ENCODE results near the gene ACBD6.

Gene ACBD6

DNA sequence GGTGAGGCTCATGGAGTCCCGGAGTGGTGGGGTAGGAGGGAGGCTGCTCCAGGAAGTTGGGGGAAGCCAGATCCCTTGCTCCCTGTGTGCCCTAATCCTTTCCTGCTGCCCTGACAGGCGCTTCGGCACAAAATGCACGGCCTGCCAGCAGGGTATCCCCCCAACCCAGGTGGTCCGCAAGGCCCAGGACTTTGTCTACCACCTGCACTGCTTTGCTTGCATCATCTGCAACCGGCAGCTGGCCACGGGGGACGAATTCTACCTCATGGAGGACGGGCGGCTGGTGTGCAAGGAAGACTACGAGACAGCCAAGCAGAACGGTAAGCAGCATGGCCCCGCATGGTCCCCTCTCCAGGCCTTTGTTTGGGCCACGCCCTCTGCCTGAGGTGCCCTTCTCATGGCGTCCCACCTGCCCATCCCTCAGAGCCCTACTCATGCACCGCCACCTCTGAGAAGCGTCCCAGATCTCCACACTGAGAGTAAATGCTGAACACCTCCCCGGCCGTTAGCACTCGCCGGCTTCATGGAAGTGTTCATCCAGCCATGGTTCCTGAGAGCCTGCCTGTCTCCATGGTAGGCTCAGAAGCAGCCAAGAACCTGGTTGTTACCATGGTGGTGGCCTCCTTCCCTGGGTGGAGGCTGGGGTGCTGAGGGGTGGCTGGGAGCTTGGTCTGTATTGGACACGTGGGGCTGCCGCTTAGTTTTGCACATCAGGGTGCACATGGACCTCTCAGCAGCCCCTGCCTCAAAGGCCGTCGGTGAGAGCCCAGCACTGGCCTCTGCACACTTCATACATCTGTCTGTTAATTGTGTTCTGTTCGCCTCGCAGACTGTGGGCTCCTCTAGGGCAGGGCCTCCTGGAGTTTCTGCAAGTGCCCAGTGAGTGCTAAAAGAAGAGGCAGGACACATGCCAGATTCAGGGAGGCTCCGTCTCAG lies 235.8 kb downstream of the ACBD6 start:
- Histone ChIP-seq H3K9me3 (ENCODE audit: control insufficient read depth, low read length) (no peaks in the 10 kb centered on the region), H3K36me3 (ENCODE audit: control insufficient read depth, insufficient read depth, low read length) (no peaks in the 10 kb centered on the region), H3K4me1 (ENCODE audit: control insufficient read depth, insufficient read depth, low read length) (peaks cover 43% of the 10 kb centered on the region), H3K27me3 (ENCODE audit: control insufficient read depth, insufficient read depth, low read length, poor library complexity, severe bottlenecking) (no peaks in the 10 kb centered on the region), H3K27ac (ENCODE audit: insufficient read depth, low read depth, low read length, poor library complexity, severe bottlenecking) (no peak overlapping the region), H3K4me3 (ENCODE audit: insufficient read depth, low read depth, low read length) (no peak overlapping the region)
- WGBS, 2 experiments, result 88 to 90% methylated on average over 28 of the region's 28 CpGs

DNA sequence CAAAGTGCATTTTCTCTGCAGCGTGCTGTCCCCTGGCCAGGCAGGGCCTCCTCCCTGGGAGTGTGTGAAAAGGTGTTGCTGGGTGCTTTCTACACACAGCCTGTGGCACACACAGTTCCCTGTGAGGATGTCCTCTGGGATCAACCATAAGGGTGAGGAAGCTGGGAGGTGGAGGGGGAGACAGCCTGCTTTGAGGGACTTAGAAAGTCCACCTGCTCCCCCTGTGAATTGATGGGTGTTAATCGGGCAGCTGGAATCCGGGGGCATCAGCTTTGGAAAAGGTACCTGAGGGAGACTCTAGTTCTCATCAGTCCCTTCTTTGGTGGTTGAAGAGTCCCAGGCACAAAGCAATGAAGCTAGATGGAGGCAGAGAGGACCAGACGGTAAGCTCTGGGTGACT lies 236.5 kb downstream of the ACBD6 start:
- no peak overlapping the region for H3K4me3 ChIP-seq (ENCODE audit: insufficient read depth, low read depth, low read length)
- H3K9me3 ChIP-seq (ENCODE audit: control insufficient read depth, low read length), result no peaks in the 10 kb centered on the region
- no peaks in the 10 kb centered on the region for H3K36me3 ChIP-seq (ENCODE audit: control insufficient read depth, insufficient read depth, low read length)
- 93 to 95% methylated on average over 4 of the region's 4 CpGs for WGBS, 2 experiments
- no peak overlapping the region for H3K27ac ChIP-seq (ENCODE audit: insufficient read depth, low read depth, low read length, poor library complexity, severe bottlenecking)
- no peaks in the 10 kb centered on the region for H3K27me3 ChIP-seq (ENCODE audit: control insufficient read depth, insufficient read depth, low read length, poor library complexity, severe bottlenecking)
- H3K4me1 ChIP-seq (ENCODE audit: control insufficient read depth, insufficient read depth, low read length), result peaks cover 38% of the 10 kb centered on the region

DNA sequence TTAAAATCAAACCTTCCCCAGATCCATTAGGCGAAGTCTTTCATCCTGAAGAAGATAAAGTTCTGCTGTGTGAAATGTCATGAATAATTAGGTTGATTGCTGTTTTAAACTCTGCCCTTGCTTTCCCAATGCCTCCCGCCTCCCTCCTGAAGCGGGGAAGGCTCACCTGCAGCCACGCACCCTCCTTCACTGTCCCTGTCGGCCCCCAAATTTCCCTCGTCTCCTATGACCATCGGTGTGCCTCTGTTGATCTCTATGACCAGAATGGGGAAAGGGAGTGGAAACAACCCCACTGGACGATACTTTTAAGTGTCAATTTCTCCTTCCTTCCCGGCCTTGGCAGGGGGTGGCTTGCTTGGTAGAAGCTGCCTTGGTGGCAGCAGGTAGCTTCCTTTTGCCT lies 237.2 kb downstream of the ACBD6 start:
- Histone ChIP-seq H3K36me3 (ENCODE audit: control insufficient read depth, insufficient read depth, low read length) (no peaks in the 10 kb centered on the region), H3K27me3 (ENCODE audit: control insufficient read depth, insufficient read depth, low read length, poor library complexity, severe bottlenecking) (no peaks in the 10 kb centered on the region), H3K9me3 (ENCODE audit: control insufficient read depth, low read length) (no peaks in the 10 kb centered on the region), H3K4me1 (ENCODE audit: control insufficient read depth, insufficient read depth, low read length) (peaks cover 35% of the 10 kb centered on the region), H3K27ac (ENCODE audit: insufficient read depth, low read depth, low read length, poor library complexity, severe bottlenecking) (no peak overlapping the region), H3K4me3 (ENCODE audit: insufficient read depth, low read depth, low read length) (no peak overlapping the region)
- 88 to 91% methylated on average over 8 to 9 of the region's 9 CpGs for WGBS, 2 experiments

DNA sequence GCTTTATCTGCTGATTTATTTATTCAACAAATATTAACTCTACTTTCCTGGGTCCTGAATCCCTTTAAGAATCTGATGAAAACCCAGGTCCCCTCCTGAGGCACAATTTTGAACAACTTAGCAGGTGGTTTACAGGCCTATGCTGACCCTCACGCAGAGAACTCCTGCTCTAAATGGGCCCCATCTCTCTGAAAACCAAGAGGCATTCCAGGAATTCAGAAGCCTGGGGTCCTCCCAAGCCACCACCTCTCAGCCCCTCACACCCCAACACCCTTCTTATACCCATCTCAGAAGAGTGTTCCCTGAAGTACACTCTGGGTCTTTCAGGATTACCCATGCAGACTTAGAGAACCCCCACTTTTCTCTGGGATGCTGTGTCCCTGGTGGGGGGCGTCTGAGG lies 237.8 kb downstream of the ACBD6 start:
- no peaks in the 10 kb centered on the region for H3K9me3 ChIP-seq (ENCODE audit: control insufficient read depth, low read length)
- WGBS, 2 experiments, result 61 to 65% methylated on average over 2 of the region's 2 CpGs
- H3K4me3 ChIP-seq (ENCODE audit: insufficient read depth, low read depth, low read length), result no peak overlapping the region
- H3K27me3 ChIP-seq (ENCODE audit: control insufficient read depth, insufficient read depth, low read length, poor library complexity, severe bottlenecking), result no peaks in the 10 kb centered on the region
- no peaks in the 10 kb centered on the region for H3K36me3 ChIP-seq (ENCODE audit: control insufficient read depth, insufficient read depth, low read length)
- H3K4me1 ChIP-seq (ENCODE audit: control insufficient read depth, insufficient read depth, low read length), result peaks cover 29% of the 10 kb centered on the region
- H3K27ac ChIP-seq (ENCODE audit: insufficient read depth, low read depth, low read length, poor library complexity, severe bottlenecking), result no peak overlapping the region

DNA sequence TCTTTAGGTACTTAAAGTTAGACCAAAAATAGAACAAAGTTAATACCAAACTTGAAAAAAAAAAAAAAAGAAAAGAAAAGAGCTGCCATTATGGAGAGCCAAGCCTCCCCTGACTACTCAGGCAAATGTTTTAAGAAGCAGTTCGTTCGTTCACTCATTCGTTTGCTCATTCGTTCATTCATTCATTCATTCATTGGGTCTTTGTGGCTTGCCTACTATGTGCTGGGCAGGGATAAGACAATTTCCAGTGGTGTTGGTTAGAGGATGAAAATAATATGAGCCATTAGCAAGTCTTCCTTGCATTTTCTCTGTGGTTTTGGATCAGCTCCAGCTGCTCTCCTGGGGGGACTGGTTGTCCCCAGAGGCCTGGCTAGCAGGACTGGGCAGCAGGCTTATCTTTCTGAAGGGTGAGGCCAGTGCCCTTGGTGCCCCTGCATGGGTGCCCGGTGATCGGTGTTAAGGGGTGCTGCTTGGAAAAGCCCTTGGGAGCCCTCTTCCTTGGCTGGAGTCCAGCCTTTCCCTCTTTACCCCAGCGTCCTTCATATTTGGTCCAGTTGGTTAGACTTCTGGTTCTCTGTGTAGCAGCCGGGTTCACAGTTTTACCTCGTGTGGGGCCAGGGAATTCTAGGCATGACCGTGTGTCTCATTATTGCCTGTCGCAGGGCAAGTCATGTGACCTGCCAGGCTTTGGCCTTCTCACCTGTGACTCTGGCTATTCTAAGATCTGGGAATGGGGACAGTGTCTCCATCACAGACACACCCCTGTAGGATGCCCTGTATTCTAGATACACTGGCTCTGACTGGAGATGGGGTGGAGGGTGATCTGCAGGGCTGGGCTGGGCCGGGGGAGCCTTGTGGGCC lies 239.5 kb downstream of the ACBD6 start:
- H3K36me3 ChIP-seq (ENCODE audit: control insufficient read depth, insufficient read depth, low read length), result no peaks in the 10 kb centered on the region

DNA sequence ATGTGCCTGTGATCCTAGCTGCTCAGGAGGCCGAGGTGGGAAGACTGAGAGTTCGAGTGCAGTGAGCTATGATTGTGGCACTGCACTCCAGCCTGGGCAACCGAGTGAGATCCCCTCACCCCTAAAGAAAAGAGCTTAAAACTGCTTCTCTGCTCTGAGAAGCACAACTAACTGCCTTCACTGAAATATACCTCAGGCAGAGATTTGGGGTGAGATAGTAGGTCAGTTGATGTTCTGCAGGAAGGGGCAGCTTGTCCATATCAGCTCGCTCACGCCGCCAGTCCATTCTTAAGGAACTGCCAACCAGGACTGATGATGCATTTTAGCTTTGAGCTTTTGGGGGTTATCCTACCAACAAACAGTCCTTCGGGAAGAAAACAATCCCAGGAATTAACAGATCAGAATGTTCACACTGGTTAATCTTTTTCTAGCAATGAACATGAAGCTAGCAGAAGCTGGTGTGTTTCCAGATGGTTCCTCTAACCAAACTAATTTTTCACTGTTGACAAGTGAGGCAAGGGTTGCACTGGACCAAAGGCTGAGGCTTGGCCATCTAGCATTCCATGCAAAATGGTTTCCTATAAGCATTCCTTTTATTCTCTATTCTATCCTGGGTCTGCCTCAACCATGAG lies 240.7 kb downstream of the ACBD6 start:
- peaks cover 11% of the 10 kb centered on the region for H3K4me1 ChIP-seq (ENCODE audit: control insufficient read depth, insufficient read depth, low read length)
- no peaks in the 10 kb centered on the region for H3K27me3 ChIP-seq (ENCODE audit: control insufficient read depth, insufficient read depth, low read length, poor library complexity, severe bottlenecking)
- H3K36me3 ChIP-seq (ENCODE audit: control insufficient read depth, insufficient read depth, low read length), result no peaks in the 10 kb centered on the region
- 97% methylated on average over 7 of the region's 7 CpGs for WGBS, 2 experiments
- H3K4me3 ChIP-seq (ENCODE audit: insufficient read depth, low read depth, low read length), result no peak overlapping the region
- no peak overlapping the region for H3K27ac ChIP-seq (ENCODE audit: insufficient read depth, low read depth, low read length, poor library complexity, severe bottlenecking)
- no peaks in the 10 kb centered on the region for H3K9me3 ChIP-seq (ENCODE audit: control insufficient read depth, low read length)

More for the DNA sequence above, 239.5 kb downstream of the ACBD6 start:
- WGBS, 2 experiments, result 93 to 95% methylated on average over 12 of the region's 12 CpGs
- Histone ChIP-seq H3K9me3 (ENCODE audit: control insufficient read depth, low read length) (no peaks in the 10 kb centered on the region), H3K4me3 (ENCODE audit: insufficient read depth, low read depth, low read length) (no peak overlapping the region), H3K27me3 (ENCODE audit: control insufficient read depth, insufficient read depth, low read length, poor library complexity, severe bottlenecking) (no peaks in the 10 kb centered on the region), H3K4me1 (ENCODE audit: control insufficient read depth, insufficient read depth, low read length) (peaks cover 13% of the 10 kb centered on the region), H3K27ac (ENCODE audit: insufficient read depth, low read depth, low read length, poor library complexity, severe bottlenecking) (no peak overlapping the region)

DNA sequence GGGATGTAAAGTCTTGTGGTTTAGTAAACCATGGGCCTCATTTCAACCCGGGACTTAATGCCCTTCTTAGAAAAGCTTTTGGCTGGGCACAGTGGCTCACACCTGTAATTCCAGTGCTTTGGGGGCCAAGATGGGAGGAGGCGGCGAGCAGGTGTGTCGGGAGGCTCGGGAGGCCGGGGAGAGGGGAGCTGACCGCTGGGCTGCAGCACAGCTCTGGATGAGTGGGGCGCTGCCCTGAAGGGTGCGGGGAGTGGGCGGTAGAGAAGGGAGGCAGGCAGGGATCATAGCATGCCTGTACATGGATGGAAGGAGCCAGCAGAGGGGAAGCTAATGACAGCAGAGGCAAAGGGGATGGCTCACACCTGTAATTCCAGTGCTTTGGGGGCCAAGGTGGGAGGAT lies 241.3 kb downstream of the ACBD6 start:
- WGBS, 2 experiments, result 92 to 93% methylated on average over 10 of the region's 10 CpGs
- Histone ChIP-seq H3K9me3 (ENCODE audit: control insufficient read depth, low read length) (no peaks in the 10 kb centered on the region), H3K4me3 (ENCODE audit: insufficient read depth, low read depth, low read length) (no peak overlapping the region), H3K27ac (ENCODE audit: insufficient read depth, low read depth, low read length, poor library complexity, severe bottlenecking) (no peak overlapping the region), H3K27me3 (ENCODE audit: control insufficient read depth, insufficient read depth, low read length, poor library complexity, severe bottlenecking) (no peaks in the 10 kb centered on the region), H3K4me1 (ENCODE audit: control insufficient read depth, insufficient read depth, low read length) (peaks cover 9% of the 10 kb centered on the region), H3K36me3 (ENCODE audit: control insufficient read depth, insufficient read depth, low read length) (no peaks in the 10 kb centered on the region)

DNA sequence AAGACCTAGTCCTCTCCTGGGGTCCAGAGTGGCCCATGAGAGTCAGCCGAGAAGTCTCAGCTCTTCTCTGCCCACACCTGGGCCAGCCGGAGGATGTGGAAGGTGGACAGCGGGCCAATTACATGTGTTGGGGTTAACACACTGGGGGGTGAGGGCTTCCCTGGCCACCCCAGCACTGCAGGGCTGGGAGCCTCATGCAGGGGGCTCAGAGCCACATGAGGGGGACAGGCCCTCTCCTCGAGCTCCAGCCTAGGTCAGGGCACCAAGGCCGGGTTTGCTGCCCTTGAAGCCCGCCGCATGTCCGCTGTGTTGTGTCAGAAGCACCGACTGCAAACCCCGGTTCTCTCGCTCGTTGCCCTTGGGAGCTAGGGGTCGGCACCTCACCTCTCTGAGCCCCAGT lies 241.8 kb downstream of the ACBD6 start:
- no peaks in the 10 kb centered on the region for H3K36me3 ChIP-seq (ENCODE audit: control insufficient read depth, insufficient read depth, low read length)
- H3K9me3 ChIP-seq (ENCODE audit: control insufficient read depth, low read length), result no peaks in the 10 kb centered on the region
- H3K4me1 ChIP-seq (ENCODE audit: control insufficient read depth, insufficient read depth, low read length), result peaks cover 8% of the 10 kb centered on the region
- H3K4me3 ChIP-seq (ENCODE audit: insufficient read depth, low read depth, low read length), result no peak overlapping the region
- no peak overlapping the region for H3K27ac ChIP-seq (ENCODE audit: insufficient read depth, low read depth, low read length, poor library complexity, severe bottlenecking)
- H3K27me3 ChIP-seq (ENCODE audit: control insufficient read depth, insufficient read depth, low read length, poor library complexity, severe bottlenecking), result no peaks in the 10 kb centered on the region
- WGBS, 2 experiments, result 95 to 96% methylated on average over 13 of the region's 13 CpGs

DNA sequence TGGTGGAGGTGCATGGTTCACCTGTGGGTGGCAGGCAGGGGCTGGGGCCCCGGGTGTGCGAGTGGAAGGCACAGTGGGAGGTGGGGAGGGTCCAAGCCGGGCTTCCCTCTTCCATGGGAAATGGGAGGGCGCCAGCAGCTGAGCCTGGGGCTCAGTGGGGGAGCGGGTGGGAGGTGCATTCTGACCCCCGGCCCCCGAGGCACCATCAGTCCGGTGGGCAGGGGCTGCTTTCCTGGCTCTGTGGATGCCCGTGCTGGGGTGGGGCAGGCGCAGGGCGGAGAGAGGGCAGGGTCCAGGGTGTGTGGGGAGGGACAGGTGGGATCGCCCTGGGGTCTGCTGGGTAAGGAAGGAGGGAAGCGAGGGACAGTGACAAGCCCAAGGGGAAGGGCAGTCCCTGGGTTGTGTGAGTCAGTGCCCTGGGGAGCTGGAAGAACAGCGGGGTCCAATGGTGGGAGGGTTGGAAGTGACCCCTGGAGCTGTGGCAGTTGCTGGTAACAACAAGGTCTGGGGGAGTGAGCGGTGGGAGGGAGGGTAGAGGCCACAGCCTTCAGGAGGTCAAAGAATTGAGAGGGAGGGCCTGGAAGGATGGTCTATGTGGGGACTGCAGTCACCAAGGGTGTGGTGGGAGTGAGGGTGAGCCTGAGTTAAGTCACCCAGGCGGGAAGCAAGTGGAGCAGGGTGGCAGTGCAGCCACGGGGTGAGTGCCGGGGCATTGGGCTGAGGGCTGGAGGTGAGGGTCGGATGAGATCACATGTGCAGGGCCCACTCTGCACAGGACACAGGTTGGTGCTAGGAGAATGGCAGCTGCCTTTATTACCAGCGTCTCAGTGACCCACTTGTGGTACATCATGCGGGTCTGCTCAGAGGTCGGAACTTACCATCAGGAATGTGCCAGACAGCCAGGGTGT lies 242.7 kb downstream of the ACBD6 start:
- Histone ChIP-seq H3K4me3 (ENCODE audit: insufficient read depth, low read depth, low read length) (no peak overlapping the region), H3K9me3 (ENCODE audit: control insufficient read depth, low read length) (no peaks in the 10 kb centered on the region), H3K36me3 (ENCODE audit: control insufficient read depth, insufficient read depth, low read length) (no peaks in the 10 kb centered on the region), H3K27me3 (ENCODE audit: control insufficient read depth, insufficient read depth, low read length, poor library complexity, severe bottlenecking) (no peaks in the 10 kb centered on the region), H3K4me1 (ENCODE audit: control insufficient read depth, insufficient read depth, low read length) (peaks cover 7% of the 10 kb centered on the region), H3K27ac (ENCODE audit: insufficient read depth, low read depth, low read length, poor library complexity, severe bottlenecking) (no peak overlapping the region)
- WGBS, 2 experiments, result 89% methylated on average over 22 of the region's 22 CpGs

Measured in ectodermal cell (in vitro differentiated cells).